ENCODE data around the gene CCDC195.

- no peak for TF ChIP-seq CTCF (IDR thresholded peaks at IDR 0.05; ENCODE audit: poor library complexity)
- no peak for TF ChIP-seq EZH2 (IDR thresholded peaks at IDR 0.05; ENCODE audit: borderline replicate concordance)
- TF ChIP-seq EZH2phosphoT487 (IDR thresholded peaks at IDR 0.05; ENCODE audit: low read depth, severe bottlenecking, unreplicated experiment) = no peak
Measured at GRCh38 chr2:224690868-224691267, 25.3 kb downstream of the CCDC195 start.

All from hepatocyte (in vitro differentiated cells).